GM19043 (cell line): Measurements from ENCODE around the gene CTSC.
A peak's percentile ranks its signal among the peaks of the same experiment; 100 is the strongest.
"Not testable (repeated sequence)": the region's sequence is repeated elsewhere in the genome, so short reads cannot be mapped to it uniquely, and the experiment has no call there.

ENCODE experiments used
- ATAC-seq: cut with Tn5 transposase; IDR thresholded peaks from one replicate; pipeline ENCODE4 v1.9.1; 2021; ENCODE audit warnings: low read depth; ENCODE audit not compliant: unreplicated experiment

The CTSC gene

GRCh38 chr11:88292171-88292843, 45.2 kb downstream of the CTSC start:
- no peak for ATAC-seq

GRCh38 chr11:88288560-88288959, 49.0 kb downstream of the CTSC start:
- no peak for ATAC-seq

- ATAC-seq: no peak
Observed at GRCh38 chr11:88284336-88285050, 53.0 kb downstream of the CTSC start.

GRCh38 chr11:88282747-88283515, 54.6 kb downstream of the CTSC start:
- no peak for ATAC-seq

GRCh38 chr11:88281317-88281712, 56.2 kb downstream of the CTSC start:
- no peak for ATAC-seq

DNA sequence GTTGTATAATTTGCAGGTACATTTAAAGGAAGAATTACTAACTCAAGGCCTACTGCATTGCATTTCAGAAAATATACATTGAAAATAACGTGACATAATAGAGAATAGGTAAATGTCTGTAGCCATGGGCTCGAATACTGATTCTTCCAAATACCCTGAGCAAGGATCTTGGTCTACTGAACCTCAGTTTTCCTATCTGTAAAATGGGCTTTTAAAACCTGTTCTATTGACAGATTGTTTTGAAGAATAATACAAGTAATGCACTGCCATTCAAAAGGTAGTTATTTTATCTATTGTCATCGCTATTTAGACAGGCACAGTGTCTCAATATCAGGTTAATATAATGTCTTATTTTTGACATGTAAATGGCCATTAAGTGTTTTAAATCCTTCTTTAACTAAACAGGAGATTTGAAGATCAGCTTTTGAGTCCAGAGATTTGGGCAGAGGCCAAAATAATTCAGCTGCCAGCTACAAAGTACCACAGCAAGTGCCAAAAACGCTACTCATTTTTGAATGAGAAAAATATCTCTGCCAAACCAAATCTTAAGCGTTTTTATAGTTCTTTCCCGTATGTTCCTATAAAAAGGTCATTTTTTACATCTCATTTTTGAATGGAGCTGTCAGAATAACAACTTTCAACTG, 56.7 kb downstream of the CTSC start:
- ATAC-seq: no peak

DNA sequence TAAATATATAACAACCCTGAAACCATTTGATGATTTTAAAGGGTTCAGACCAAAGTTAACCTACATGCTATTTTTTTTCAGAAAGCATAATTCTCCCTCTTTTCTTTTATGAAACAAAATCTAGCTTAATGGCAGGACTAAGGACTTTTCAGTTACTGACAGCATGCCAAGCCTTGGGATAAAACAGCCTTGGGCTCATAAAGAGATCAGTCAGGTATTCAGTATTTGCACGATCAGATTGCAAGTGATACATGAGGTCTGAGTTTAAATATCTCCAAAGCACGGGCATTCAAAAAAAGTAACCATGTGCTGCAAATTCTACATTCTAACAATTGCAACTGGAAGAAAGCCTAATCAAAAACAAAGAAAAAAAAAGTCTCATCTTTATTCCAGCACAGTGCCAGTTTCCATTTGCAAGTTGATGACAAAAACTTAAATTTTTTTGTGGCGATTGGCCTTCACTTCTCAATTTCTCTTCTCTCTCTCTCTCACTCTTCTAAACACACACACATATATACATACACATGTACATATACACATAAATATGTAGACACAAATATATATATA, 60.1 kb downstream of the CTSC start:
- no peak for ATAC-seq

DNA sequence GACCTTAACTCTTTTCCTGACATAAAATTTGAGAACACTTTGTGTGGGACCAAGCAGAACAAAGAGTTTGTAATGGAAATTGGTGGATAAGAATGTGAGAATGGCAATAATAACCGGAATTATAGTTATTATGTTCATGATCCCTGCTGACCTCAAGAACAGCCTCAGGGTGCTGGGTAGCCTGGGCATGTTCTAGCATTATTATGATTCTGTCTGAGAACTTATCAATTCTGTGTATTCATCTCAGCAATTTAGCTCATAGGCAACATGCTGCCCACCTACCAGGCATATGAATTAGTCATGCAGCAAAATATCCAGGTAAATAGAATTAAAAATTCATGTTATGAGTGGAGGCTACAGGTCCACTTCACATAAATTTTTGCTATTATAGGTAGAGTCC, 61.9 kb downstream of the CTSC start:
- no peak for ATAC-seq

DNA sequence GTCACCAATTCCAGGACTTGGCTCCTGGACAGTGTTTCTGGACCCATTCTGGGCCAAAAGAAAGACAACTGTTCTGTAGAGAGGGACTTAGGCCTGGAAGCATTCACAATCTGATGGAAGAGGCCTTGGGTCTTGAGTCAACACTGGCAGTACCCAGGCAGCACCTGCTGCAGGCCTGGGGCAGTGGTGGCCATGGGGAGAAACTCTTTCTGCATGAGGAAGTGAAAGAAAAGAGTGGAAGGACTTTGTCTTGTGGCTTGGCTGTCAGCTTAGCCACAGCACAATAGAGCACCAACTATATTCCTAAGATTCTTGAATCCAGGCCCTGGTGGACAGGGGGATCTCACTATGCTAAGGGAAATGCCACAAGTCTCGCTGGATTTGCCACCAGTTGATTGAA, 70.6 kb downstream of the CTSC start:
- ATAC-seq: peak; percentile 73

DNA sequence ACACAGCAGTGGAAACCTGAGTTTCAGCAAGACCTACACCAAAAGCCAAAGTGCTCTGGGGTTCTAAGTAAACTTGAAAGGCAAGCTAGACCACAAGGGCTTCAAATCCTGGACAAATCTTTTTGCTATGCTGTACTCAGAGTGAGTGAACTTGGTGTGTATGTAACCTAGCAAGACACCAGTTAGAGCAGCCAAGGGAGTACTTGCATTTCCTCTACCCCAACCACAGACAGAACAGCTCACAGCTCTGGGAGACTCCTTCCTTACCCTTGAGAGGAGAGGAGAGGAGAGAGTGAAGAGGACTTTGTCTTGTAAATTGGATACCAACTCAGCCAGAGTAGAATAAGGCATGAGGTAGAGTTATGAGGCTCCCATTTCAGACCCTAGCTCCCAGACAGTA, 71.4 kb downstream of the CTSC start:
- no peak for ATAC-seq

- ATAC-seq: no peak
Observed at GRCh38 chr11:88259431-88259830, 78.1 kb downstream of the CTSC start.

- no peak for ATAC-seq
Observed at GRCh38 chr11:88252208-88252607, 85.3 kb downstream of the CTSC start.

GRCh38 chr11:88250566-88251242, 86.8 kb downstream of the CTSC start:
- no peak for ATAC-seq

DNA sequence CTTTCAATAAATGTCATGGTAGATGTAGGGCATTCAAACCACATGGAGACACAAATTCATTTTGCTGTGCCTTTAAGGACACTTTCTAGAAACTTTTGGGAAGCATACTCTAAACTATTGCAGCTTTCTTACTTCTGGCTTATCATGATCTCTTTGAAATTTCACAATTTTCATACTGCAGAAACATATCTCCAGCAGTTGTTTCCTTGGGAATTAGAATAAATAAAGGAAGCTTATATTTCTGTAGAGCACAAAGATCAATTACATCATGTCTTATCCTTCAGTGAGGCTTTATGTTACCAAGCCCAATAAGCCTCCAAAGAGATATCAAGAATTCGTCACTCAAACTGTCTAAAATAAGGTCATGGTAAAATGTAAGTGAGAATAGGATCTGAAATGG, 87.8 kb downstream of the CTSC start:
- ATAC-seq: no peak

GRCh38 chr11:88246696-88247095, 90.8 kb downstream of the CTSC start:
- ATAC-seq: no peak

- not testable (repeated sequence) for ATAC-seq
Observed at GRCh38 chr11:88245576-88245975, 92.0 kb downstream of the CTSC start.
